ENCODE data around the gene MAGI2. TPM values are rescaled to one million over a fixed set of nuclear protein-coding genes. Genes with fewer than 3 reads are reported as not detected.
A peak's percentile ranks its signal among the peaks of the same experiment; 100 is the strongest.

MAGI2 gene
- total RNA-seq, 2 donors from 2014 or later = 3.9 to 10.5 TPM

DNA sequence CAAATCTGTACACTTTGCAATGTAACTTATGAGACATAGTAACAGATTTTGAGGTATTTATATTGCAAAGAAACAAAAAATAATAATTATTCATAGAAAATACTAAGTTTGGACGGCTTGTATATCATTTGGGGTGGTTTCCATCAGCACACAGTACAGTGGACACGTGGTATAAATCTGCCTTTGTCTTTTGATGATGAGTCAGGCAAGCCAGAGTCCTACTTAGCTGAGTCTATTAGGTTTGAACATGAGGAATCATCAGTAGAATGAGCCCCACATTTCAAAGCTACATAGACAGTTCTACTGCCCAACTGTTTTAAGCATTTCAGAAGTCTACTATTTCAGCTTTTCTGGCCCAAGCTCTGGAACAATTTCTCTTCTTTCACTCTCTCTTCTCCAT, 851.7 kb downstream of the MAGI2 start:
- Histone ChIP-seq H3K4me1 (no peaks in the 10 kb centered on the region), H3K9me3 (no peaks in the 10 kb centered on the region), H3K36me3 (replicated peaks in 1 of 2; ENCODE audit: insufficient read depth in 1 of 2, low read depth in 2 of 2) (no peaks in the 10 kb centered on the region), H3K27me3 (no peaks in the 10 kb centered on the region), H3K27ac (no peak overlapping the region), H3K4me3 (no peak overlapping the region)
- intact Hi-C loops (cut with DNase I) = no loop called here
- DNase-seq (no peak), ATAC-seq (no peak)
- WGBS, 2 donors = 71 to 78% methylated on average over 2 of the region's 2 CpGs
- no peak for TF ChIP-seq POLR2A (IDR thresholded peaks at IDR 0.05)
- TF ChIP-seq, protein P1, sequence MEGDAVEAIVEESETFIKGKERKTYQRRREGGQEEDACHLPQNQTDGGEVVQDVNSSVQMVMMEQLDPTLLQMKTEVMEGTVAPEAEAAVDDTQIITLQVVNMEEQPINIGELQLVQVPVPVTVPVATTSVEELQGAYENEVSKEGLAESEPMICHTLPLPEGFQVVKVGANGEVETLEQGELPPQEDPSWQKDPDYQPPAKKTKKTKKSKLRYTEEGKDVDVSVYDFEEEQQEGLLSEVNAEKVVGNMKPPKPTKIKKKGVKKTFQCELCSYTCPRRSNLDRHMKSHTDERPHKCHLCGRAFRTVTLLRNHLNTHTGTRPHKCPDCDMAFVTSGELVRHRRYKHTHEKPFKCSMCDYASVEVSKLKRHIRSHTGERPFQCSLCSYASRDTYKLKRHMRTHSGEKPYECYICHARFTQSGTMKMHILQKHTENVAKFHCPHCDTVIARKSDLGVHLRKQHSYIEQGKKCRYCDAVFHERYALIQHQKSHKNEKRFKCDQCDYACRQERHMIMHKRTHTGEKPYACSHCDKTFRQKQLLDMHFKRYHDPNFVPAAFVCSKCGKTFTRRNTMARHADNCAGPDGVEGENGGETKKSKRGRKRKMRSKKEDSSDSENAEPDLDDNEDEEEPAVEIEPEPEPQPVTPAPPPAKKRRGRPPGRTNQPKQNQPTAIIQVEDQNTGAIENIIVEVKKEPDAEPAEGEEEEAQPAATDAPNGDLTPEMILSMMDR (IDR thresholded peaks at IDR 0.05) = no peak

DNA sequence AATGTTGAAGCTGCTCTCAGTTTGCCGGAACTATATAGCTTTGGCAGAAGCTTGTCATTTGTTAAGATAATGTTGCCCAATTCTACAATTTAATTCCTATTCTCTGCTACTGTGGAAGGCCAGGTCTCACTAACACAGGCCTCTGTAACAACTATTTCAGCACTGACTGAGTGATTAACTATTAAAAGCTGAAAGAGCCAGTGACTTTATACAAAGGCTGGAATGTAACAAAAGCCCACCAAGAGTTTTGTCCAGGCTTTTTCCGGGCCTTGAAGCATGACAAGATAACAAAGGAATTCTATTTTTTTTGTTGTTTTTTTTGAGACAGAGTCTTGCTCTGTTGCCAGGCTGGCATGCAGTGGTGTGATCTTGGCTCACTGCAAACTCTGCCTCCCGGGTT, 859.3 kb downstream of the MAGI2 start:
- Histone ChIP-seq H3K36me3 (replicated peaks in 1 of 2; ENCODE audit: insufficient read depth in 1 of 2, low read depth in 2 of 2) (no peaks in the 10 kb centered on the region), H3K27me3 (no peaks in the 10 kb centered on the region), H3K4me1 (no peaks in the 10 kb centered on the region), H3K9me3 (no peaks in the 10 kb centered on the region), H3K27ac (no peak overlapping the region), H3K4me3 (no peak overlapping the region)
- intact Hi-C loops (cut with DNase I) = no loop called here
- WGBS, 2 donors = 76 to 80% methylated on average over 3 of the region's 3 CpGs
- ATAC-seq (no peak), DNase-seq (no peak)
- no peak for TF ChIP-seq POLR2A (IDR thresholded peaks at IDR 0.05)
- TF ChIP-seq, protein P1 (IDR thresholded peaks at IDR 0.05) = no peak

DNA sequence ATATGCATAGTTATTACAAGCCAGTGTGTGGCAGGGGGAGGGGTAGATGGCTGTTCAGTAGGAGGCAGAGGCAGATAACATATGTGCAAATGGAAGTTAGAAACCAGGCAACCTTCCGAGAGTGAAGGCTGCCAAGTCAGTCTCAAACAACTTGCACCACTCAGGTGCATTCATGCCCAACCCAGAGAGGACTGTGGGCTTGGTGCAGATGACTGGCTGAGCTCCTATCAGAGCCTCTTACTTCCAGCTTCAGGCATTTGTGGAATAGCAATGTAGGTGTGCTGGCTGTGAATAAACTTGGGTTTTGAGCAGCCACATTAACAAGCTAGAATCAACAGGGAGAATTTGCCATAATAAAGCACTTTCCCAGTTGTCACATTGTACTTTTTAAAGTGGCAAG, 865.1 kb downstream of the MAGI2 start:
- ATAC-seq = no peak
- peak in 1 of 4 donors; percentile 18 for DNase-seq

DNA sequence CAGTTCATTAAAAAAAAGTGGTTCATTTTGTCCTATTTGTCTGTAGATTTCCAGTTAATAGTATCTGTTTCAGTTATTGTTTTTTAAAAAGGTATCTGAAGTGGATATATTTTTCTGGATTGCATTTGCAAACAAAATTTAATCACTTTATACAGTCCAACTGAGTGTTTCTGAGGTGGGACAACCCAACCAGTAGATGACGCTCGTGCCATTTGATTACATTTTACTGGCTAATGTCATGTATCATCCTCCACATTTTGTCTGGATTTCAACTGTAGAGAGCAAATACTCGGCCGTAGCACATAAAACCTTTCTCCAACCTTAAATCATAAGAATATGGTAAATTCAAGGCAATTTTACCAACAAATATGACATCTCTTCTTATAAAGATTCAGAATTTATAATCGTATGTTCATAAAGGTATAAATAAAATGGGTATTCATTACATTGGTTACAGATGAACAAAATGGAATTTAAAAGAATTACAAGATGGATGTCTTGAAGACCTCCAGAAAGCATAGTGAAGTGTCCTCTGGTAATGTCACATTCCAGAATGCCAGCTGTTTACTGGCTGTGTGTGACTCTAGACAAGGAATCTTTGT, 865.9 kb downstream of the MAGI2 start:
- WGBS, 2 donors = 60 to 80% methylated on average over 5 of the region's 5 CpGs
- TF ChIP-seq, protein P1 (IDR thresholded peaks at IDR 0.05) = peak in 6 of 7 experiments; percentile 11 to 63 (median 42)
- TF ChIP-seq POLR2A (IDR thresholded peaks at IDR 0.05) = no peak
- no peaks in the 10 kb centered on the region for H3K27me3 ChIP-seq
- DNase-seq = peak in 2 of 4 donors; percentile 11 to 23
- ATAC-seq = peak; percentile 40
- no peaks in the 10 kb centered on the region for H3K9me3 ChIP-seq
- H3K4me3 ChIP-seq = no peak overlapping the region
- no peaks in the 10 kb centered on the region for H3K4me1 ChIP-seq
- intact Hi-C loops (cut with DNase I) = no loop called here
- H3K27ac ChIP-seq = no peak overlapping the region
- no peaks in the 10 kb centered on the region for H3K36me3 ChIP-seq (replicated peaks in 1 of 2; ENCODE audit: insufficient read depth in 1 of 2, low read depth in 2 of 2)

More for the DNA sequence above, 865.1 kb downstream of the MAGI2 start:
- no peaks in the 10 kb centered on the region for H3K9me3 ChIP-seq
- intact Hi-C loops (cut with DNase I) = no loop called here
- no peaks in the 10 kb centered on the region for H3K27me3 ChIP-seq
- WGBS, 2 donors = 14 to 19% methylated on average over 1 of the region's 1 CpG
- no peaks in the 10 kb centered on the region for H3K4me1 ChIP-seq
- H3K27ac ChIP-seq = no peak overlapping the region
- no peak overlapping the region for H3K4me3 ChIP-seq
- H3K36me3 ChIP-seq (replicated peaks in 1 of 2; ENCODE audit: insufficient read depth in 1 of 2, low read depth in 2 of 2) = no peaks in the 10 kb centered on the region
- TF ChIP-seq, protein P1 (IDR thresholded peaks at IDR 0.05) = no peak
- TF ChIP-seq POLR2A (IDR thresholded peaks at IDR 0.05) = no peak

DNA sequence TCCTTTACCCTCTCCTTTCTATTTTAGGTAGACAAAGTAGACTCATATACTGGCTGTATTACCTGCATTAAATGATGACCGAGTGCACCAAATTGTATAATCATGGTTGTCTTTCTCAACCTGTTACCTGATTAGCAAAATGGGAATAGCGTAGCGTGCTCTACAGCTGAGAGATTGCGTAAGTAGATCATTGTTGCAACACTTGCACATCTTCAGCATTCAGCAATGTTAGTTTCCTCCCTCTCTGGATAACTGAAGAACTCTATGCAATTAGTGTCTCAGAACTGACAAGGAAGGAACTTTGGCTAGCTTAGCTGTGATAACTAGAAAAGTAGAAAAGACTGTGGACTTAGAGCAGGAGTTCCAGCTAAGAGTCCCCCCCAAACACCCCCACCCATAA, 867.5 kb downstream of the MAGI2 start:
- Histone ChIP-seq H3K4me3 (no peak overlapping the region), H3K36me3 (replicated peaks in 1 of 2; ENCODE audit: insufficient read depth in 1 of 2, low read depth in 2 of 2) (no peaks in the 10 kb centered on the region), H3K9me3 (no peaks in the 10 kb centered on the region), H3K27ac (no peak overlapping the region), H3K27me3 (no peaks in the 10 kb centered on the region), H3K4me1 (no peaks in the 10 kb centered on the region)
- no peak for ATAC-seq
- no peak for TF ChIP-seq POLR2A (IDR thresholded peaks at IDR 0.05)
- TF ChIP-seq, protein P1 (IDR thresholded peaks at IDR 0.05) = no peak
- no peak for DNase-seq
- 83 to 89% methylated on average over 4 of the region's 4 CpGs for WGBS, 2 donors
- intact Hi-C loops (cut with DNase I) = no loop called here

Data from body of pancreas (tissue), 4 donors.